Colon (tissue), 2 donors: ENCODE measurements around the gene ZDHHC16.
"Not testable (repeated sequence)": the region's sequence is repeated elsewhere in the genome, so short reads cannot be mapped to it uniquely, and the experiment has no call there.

Experiments used
- FAIRE-seq: peaks from 2 replicates; lab custom pipeline; 2012; peaks lifted over from hg19 to GRCh38; lab: Jason Lieb, UNC
- donor health status: control.
- donor health status: control.

ZDHHC16 gene

DNA sequence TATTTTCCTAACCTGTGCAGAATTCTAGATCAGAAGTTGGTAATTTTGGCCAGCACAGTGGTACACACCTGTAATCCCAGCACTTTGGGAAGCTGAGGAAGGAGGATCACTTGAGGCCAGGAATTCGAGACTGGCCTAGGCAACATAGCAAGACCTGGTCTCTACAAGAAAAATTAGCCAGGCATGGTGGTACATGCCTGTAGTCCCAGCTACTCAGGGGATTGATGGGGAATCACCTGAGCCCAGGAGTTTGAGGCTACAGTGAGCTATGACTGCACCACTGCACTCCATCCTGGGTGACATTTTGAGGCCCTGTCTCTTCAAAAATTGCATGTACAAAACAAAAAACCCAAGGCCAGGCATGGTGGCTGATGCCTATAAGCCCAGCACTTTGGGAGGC is 11.4 kb upstream of the ZDHHC16 start:
- no peak for FAIRE-seq

- FAIRE-seq: no peak
Observed at GRCh38 chr10:97435211-97435610, 10.8 kb upstream of the ZDHHC16 start.

GRCh38 chr10:97442277-97442676 is 3.7 kb upstream of the ZDHHC16 start:
- FAIRE-seq: no peak

DNA sequence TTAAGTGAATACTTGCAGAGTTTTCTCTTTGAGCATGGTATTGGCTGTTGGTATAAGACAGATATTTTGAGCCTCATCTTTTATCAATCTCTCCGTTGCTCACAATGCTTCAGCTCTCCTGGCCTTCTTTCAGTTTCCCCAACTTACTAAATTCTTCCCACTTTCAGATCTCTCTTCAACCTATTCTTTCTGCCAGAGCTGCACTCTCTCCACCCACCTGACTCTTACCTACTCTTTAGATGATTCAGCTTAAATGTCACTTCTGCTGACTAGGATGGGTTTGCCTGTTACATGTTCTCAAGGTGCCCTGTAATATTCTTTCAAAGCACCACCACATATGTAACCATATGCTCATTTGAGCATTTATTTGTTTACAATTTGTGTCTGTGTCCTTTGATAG is 1.8 kb upstream of the ZDHHC16 start:
- no peak for FAIRE-seq

DNA sequence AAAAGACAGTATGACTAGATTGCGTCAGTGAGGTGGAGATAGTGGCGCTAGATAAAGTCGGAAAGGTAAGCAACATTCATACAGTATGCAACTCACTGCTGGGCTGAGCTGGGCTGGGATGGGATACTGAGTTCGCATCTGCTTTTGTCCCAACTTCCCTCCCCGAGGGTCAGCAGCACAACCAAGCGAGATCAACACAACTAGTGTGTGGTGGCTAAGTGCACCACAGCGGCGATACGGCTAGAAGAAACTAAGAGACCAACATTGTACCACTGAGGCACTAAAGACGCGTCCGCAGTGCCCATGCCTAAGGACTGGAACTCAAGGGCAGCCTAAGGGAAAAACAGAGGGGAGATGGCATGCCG is 636 bp upstream of the ZDHHC16 start:
- FAIRE-seq: no peak

- FAIRE-seq: no peak
Observed at GRCh38 chr10:97450828-97451227, 4.9 kb downstream of the ZDHHC16 start.

- no peak for FAIRE-seq
Observed at GRCh38 chr10:97451605-97452004, 5.6 kb downstream of the ZDHHC16 start.

GRCh38 chr10:97452352-97452751 is 6.4 kb downstream of the ZDHHC16 start:
- FAIRE-seq: no peak

- FAIRE-seq: no peak
Observed at GRCh38 chr10:97454330-97455036, 8.5 kb downstream of the ZDHHC16 start.

DNA sequence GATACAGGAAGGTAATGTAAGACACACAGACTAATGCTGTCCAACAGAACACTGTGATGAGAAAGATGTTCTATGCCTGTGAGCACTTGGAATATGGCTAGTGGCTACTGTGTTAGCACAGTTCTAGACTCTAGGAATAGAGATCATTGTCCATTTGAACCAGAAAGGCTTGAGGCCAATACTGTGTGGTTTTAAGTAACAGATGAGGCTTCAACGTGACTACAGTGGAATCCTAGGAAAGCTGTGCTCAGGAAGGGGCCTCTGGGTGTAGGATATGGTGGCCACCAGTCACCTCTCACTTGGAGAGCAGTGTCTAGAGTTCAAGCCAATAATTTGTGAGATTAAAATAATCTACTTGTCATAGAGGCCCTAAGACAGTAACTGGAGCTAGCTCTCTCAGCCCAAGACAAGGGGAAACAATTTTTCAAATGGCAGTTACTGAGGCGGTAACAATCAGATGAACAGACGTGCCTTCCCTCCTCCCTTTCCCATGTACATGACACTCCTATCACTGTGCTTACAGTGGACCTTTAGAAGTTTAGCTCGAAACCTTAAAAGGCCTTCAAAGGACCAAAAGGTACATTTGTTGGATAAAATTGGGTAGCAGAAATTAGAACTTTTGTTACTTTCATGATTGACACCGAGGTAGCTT is 10.2 kb downstream of the ZDHHC16 start:
- FAIRE-seq: no peak

GRCh38 chr10:97456686-97457065 is 10.7 kb downstream of the ZDHHC16 start:
- no peak for FAIRE-seq

- no peak for FAIRE-seq
Observed at GRCh38 chr10:97459111-97459510, 13.1 kb downstream of the ZDHHC16 start.

- no peak for FAIRE-seq
Observed at GRCh38 chr10:97459933-97460332, 14.0 kb downstream of the ZDHHC16 start.

GRCh38 chr10:97462309-97462708 is 16.3 kb downstream of the ZDHHC16 start:
- no peak for FAIRE-seq

GRCh38 chr10:97463363-97464132 is 17.6 kb downstream of the ZDHHC16 start:
- FAIRE-seq: no peak

- no peak for FAIRE-seq
Observed at GRCh38 chr10:97464226-97464625, 18.3 kb downstream of the ZDHHC16 start.

DNA sequence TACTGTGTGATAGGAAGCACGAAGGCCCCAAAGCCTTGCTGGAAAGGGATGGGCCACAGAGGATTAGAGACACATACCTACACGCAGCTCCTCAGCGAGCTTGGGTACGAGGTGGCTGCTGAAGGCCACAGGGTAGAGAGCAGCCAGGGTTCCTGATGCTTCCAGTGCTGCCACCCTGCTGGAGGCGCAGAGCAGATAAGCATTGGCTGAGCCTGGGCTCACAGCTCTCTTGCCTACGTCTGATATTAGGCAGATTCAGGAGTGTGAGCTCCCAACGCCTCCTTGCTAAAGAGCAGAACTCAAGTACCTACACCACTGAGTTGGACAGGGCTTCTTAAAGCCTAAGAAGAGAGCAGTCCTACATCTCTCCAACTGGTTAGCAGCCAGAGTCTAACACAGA is 20.0 kb downstream of the ZDHHC16 start:
- FAIRE-seq: no peak

- FAIRE-seq: no peak
Observed at GRCh38 chr10:97466755-97467154, 20.8 kb downstream of the ZDHHC16 start.

- no peak for FAIRE-seq
Observed at GRCh38 chr10:97468162-97468561, 22.2 kb downstream of the ZDHHC16 start.

DNA sequence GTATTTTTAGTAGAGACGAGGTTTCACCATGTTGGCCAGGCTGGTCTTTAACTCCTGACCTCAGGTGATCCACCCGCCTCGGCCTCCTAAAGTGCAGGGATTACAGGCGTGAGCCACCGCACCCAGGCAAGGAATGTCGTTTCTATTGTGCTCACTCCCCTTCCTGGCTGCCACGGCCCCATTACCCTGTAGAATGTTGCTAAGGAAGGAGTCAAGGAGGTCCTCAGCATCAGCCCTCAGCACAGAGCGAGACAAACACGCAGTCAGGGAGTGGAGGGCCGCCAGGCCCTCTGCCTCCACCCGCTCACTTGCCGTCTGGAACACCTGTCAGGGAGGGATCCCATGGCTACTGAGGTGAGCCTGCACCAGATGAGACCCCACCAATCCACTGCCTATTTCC is 22.8 kb downstream of the ZDHHC16 start:
- FAIRE-seq: not testable (repeated sequence)

GRCh38 chr10:97474918-97475317 is 28.9 kb downstream of the ZDHHC16 start:
- FAIRE-seq: no peak

GRCh38 chr10:97475936-97476594 is 30.1 kb downstream of the ZDHHC16 start:
- no peak for FAIRE-seq

DNA sequence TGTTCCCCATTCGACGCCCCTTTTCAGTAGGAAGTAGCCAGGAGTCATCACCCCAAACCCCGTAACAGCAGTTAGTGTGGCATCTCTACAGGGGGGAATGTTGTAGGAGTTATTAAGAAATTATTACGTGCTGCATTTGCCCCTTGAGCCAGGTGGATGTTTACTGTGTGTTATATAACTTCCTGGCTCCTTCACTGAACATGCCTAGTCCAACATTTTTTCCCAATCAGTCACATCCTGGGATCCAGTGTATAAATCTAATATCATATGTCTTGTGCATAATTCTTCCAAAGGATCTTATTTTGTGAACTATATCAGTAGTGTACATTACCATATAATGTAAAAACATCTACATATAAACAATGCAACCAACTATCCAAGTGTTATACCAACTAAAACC is 33.4 kb downstream of the ZDHHC16 start:
- not testable (repeated sequence) for FAIRE-seq
